Stimulated activated CD8-positive, alpha-beta memory T cell treated with anti-CD3 and anti-CD28 coated beads, Interleukin-15, amount 100 ng/mL, for 48 hours (primary cell): ENCODE results near the gene ERAP2.
"Not testable (repeated sequence)": the region's sequence is repeated elsewhere in the genome, so short reads cannot be mapped to it uniquely, and the experiment has no call there.

Experiments used
- DNase-seq, 2 donors: peaks; one replicate each; pipeline ENCODE4 v3.0.0-alpha.2; 2020; ENCODE audit warnings: low read depth in 2 of 2

ERAP2 gene

GRCh38 chr5:96876292-96876850, at the start of gene ERAP2:
ERAP2 (plus strand) TSS chr5:96876500; CDS start chr5:96879686, 3,186 bp downstream.
- no peak for DNase-seq

GRCh38 chr5:96829297-96829696, 47.0 kb upstream of the ERAP2 start:
- no peak for DNase-seq

GRCh38 chr5:96834016-96834415, 42.3 kb upstream of the ERAP2 start:
- no peak for DNase-seq

GRCh38 chr5:96835791-96836191, 40.5 kb upstream of the ERAP2 start:
- no peak for DNase-seq

- no peak for DNase-seq
Observed at GRCh38 chr5:96836817-96837216, 39.5 kb upstream of the ERAP2 start.

DNA sequence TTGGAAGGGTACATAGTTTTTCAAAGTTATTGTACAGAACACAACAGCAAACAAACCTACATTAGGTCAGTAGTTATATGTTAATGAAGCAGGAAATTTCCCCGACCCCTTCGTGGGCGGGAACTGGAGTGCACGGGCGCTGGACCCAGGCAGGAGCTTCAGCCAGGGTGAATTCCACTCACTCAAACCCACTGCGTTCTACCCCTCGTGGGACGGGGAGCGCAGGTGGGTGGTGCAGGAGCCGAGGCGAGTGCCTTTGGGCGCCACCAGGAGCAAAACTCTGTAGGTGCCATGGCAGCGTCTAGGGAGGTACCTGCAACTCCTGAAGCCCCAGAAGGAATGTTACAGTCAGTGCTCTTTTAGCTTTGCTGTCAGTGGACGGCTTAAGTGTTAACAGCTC, 39.0 kb upstream of the ERAP2 start:
- DNase-seq = no peak

DNA sequence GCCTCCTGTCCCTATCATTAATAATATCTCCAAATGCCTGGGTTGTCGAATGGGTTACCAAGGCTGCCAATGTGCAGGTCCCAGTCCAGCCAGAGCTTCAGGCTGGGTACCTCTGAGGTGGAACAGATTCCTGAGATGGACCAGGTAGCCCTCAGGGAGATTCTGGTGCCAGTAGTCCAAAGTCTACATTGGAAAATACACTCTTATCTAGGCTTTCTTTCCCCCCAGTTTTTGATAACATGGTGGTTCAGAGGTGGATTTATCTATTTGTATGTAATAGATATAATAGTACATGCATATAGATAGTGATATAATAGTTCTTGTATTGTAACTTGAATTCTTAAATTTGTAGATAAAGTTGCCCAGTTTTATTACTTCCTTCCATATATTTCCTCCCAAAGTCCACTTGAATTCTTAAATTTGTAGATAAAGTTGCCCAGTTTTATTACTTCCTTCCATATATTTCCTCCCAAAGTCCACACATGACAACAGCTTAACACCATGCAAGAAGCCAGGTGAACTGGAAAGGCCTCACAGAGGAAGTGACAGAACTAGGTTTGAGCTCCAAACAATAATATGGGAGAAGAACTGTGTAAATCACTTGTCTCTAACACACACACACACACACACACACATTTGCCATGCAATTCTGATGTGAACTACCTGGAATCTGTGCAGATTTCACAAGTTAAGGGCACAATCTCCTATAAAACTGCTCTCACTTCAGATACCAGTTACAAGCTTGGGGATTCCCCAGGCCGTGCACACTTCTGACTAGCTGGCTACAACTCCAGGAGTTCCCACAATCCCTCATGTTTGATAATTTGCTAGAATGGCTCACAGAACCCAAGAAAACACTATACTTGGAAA, 37.9 kb upstream of the ERAP2 start:
- no peak for DNase-seq

DNA sequence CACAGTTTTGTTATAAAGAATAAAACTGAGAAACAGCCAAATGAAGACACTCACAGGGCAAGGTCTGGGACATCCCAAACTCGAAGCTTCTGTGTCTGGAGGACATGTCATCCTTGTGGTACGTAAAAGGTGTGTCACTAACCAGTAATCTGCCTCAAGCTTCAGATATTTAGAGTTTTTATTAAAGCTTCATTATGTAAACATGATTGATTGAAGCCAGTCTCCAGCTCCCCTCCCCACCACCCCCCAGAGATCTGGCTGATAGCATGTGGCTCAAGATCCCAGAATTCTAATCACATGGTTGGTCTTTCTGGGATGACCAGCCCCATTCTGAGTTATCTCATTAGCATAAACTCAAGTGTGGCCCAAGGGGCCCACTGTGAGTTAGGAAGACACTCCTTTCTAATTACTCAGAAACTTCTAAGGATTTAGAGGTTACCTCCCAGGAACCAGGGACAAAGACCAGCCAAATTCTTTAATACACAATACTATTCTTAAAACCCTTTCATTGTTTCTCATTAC, 37.2 kb upstream of the ERAP2 start:
- DNase-seq = no peak

- DNase-seq = not testable (repeated sequence)
Observed at GRCh38 chr5:96841931-96842330, 34.4 kb upstream of the ERAP2 start.

DNA sequence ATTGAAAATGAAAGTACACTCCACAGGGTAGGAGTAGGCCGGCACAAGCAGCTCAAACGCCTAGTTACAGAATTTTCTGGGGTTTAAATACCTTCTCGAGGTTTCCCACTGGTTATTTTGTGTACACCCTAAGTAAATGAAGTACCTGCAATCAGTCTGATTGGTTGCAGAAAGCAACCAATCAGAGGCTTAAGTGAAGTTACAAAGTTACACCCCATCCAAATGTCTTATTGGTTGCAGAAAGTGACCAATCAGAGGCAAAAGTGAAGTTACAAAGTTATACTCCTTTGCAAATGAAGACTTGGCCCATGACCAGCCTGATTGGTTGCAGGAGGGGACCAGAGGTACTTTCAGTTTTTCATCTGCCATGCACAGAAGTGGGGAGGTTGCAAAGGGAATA, 33.2 kb upstream of the ERAP2 start:
- no peak for DNase-seq

- DNase-seq = no peak
Observed at GRCh38 chr5:96844481-96844990, 31.8 kb upstream of the ERAP2 start.

- DNase-seq = no peak
Observed at GRCh38 chr5:96851312-96852062, 24.8 kb upstream of the ERAP2 start.

- no peak for DNase-seq
Observed at GRCh38 chr5:96852759-96853158, 23.5 kb upstream of the ERAP2 start.

DNA sequence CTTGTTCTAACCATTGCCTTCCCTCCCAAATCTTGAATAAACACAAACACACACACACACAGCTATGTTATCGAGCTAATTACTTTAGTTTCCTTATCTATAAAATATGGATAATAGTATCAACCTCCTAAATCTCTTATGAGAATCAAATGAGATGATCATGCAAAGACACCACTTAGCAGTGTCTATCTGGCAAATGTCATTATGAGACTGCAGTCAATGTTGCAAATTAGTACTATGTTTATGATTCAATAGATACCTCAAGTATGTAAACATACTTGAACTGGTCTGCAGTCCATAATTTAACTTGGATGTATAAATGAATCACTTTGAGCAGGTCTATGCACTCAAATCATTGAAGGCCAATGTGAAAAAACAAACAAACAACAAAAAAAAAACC, 22.2 kb upstream of the ERAP2 start:
- DNase-seq = no peak

DNA sequence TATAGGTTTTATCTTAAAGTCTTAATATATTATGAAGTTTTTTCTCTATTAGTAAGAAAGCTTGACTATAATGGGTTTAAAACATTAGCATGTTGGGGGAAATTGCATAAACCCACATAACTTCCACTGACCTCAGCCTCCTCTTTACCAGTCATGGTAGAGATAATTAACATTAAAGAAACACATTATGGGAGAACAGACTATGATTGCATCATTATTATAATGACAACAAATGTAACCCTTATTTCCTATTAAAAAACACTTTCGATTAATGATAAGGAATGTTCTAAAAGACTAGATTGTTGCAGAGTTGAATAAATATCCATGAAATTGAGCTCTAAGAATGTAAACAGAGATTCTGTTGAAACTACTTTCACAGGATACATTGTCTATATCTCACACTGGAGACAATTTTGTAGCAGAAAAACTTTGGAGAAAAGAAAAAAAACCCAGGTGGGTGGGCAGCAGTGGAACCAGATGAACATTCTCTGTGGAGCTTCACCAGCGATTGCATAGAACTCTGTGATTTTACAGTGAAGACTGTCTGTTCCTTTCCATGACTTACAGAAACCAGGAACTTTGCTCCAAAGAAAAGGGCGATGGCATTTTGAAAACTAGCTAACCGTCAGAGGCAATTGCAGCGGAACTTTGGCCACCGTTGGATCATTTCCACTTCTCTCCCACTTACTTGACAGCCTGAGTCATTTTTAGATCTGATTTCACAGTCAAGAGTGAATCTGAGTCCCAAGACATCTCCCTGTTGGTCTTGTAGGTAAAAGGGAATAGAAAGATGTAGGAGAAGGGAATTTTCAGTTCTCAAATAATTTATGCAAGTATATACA, 21.0 kb upstream of the ERAP2 start:
- DNase-seq = no peak

DNA sequence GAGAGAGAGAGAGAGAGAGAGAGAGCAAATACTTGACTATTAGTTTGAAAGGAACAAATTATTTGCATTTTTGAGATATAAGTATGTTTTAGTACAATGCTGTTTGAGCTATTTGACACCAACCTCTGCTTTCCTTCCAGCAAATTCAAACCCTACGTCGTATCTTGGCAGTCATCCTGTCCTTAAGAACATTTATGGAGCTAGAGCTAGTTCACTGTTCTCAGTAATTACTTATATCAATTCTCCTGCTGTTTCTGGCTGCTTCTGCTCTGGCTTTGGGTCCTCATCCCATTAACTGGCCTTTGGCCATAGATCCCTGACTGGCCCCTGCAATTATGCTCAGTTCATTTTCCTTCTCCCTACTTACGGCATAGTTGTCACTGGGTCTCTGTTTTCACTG, 19.9 kb upstream of the ERAP2 start:
- no peak for DNase-seq

- DNase-seq = no peak
Observed at GRCh38 chr5:96857454-96857853, 18.8 kb upstream of the ERAP2 start.

DNA sequence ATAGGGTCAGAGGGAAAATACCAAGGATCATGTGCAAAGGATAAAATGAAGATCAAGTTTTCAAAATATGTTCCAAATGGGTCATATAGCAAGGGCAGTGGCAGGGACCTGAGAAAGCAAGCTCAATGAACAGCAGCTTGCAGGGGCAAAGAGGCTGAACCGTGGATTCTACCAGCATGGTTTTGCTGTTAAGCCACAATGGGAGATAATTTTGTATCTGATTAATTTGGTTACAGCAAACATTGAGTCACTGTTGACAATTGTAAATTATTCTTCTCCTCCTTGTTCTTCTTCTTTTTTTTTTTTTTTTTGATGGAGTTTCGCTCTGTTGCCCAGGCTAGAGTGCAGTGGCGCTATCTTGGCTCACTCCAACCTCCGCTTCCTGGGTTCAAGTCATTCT, 18.4 kb upstream of the ERAP2 start:
- DNase-seq = no peak

DNA sequence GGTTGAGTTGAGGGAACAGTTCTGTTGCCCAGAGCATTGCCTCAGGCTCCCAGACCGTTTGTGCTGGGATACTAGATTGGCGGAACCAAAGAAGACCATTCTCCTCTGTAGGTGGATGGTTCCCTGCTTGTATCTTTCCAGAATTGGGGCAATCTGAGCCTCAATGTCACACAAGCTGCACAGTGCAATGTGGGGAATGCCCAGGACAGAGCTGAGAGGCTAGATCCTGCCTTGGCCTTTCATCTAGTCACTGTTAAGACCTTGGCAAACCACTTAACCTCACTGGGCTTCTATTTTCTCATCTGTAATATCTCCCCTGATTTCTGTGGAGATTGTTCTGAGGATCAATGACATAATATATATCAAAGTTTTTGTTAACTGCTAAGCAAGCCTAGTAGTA, 16.9 kb upstream of the ERAP2 start:
- DNase-seq = no peak

DNA sequence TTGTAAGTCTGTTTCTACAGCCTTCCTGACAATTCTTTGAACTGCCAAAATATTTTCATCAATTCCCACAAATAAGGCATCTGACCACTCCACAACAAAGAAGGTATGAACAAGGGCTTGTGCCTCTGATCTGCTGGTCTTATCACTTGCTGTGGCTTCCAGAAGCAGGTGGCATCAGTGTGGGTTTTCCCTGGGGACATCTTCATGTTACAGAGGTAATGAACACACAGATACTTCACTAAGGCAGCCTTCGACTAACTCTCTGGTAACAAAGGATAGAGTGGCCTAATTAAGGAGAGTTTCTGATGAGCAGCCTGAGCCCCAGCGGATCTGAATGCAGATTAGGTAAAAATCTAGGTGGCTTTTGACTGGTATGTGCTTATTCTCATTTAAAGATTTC, 15.2 kb upstream of the ERAP2 start:
- DNase-seq = no peak

DNA sequence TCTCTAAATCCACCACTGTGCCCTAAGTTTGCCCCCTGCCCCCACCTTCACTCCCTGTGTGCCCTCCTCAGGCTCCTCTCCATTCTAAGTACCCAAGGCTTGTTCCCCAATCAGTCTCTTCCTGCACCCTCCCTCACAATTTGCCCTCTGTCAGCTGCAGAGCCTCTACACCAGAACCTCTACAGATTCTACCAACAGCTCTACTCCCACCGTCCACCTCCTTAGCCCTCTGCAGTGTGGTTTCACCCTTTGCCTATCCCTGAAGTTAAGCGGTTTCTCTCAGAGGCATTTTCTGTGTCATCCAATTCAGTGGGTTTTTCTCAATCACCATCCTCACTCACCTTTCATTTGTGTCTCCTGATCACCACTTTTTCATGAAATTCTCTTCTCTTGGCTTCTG, 13.2 kb upstream of the ERAP2 start:
- no peak for DNase-seq
